ENCODE data around the gene NOA1.
"Not testable (repeated sequence)": the region's sequence is repeated elsewhere in the genome, so short reads cannot be mapped to it uniquely, and the experiment has no call there.

NOA1 gene

DNA sequence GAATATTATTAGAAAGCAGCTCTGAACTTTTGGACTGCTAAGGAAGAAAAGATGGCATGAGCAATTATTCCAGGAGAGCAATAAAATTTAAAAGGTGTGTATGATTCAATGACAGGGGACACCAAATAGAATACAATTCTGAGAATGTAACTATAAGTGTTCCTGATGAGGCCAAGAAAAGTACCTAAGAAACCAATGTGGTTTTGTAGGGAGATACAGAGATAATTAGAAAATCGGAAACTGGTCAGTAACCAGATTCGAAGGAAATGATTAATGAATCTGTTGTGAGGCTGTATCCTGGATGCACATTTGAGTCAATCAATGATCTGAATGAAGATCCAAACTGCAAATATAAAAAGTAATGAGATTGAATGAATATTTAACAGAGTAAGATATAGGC is 6.0 kb downstream of the NOA1 start:
- DNase-seq (ENCODE audit: insufficient read length, low spot score), result no peak
- TF ChIP-seq POU2F2 (IDR thresholded peaks at IDR 0.05; ENCODE audit: low read depth, low read length), result no peak
- FAIRE-seq, result no peak

DNA sequence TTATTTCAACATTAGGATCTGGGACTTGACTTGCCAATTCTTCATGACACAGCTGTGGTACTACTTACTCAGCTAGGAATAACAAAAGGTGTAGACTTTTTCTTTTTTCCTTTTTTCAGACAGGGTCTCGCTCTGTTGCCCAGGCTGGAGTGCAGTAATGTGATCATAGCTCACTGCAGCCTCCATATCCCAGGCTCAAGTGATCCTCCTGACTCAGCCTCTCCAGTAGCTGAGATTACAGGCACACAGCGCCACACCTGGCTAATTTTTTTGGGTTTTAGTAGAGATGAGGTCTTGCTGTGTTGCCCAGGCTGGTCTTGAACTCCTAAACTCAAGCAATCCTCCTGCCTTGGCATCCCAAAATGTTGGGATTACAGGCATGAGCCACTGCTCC is 16.3 kb downstream of the NOA1 start:
- TF ChIP-seq SPI1 (IDR thresholded peaks at IDR 0.05; ENCODE audit: low read depth, low read length) (no peak), POU2F2 (IDR thresholded peaks at IDR 0.05; ENCODE audit: low read depth, low read length) (no peak), TAF1 (IDR thresholded peaks at IDR 0.05; ENCODE audit: low read depth, low read length) (no peak), PAX5 (IDR thresholded peaks at IDR 0.05; ENCODE audit: insufficient read depth, low read length, severe bottlenecking) (no peak), POLR2AphosphoS5 (IDR thresholded peaks at IDR 0.05; ENCODE audit: low read depth, low read length) (no peak), POLR2A (IDR thresholded peaks at IDR 0.05; ENCODE audit: low read depth, low read length) (no peak)
- no peak for FAIRE-seq

DNA sequence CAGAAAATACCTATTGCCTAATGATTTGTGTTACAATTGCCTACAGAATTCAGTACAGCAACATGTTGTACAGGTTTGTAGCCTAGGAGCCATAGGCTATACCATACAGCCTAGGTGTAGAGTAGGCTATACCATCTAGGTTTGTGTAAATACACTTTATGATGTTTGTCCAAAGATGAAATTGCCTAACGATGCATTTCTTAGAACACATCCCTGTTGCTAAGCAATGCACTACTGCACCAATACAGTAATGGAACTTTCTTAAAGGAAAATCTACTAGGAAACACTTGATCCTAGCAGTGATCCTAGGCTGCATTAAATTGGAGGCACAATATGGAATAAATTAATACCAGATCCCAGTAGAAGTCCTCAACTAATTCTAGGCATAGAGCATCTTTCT is 18.3 kb downstream of the NOA1 start:
- DNase-seq (ENCODE audit: insufficient read length, low spot score), result no peak
- no peak for TF ChIP-seq PAX5 (IDR thresholded peaks at IDR 0.05; ENCODE audit: insufficient read depth, low read length, severe bottlenecking)
- TF ChIP-seq POU2F2 (IDR thresholded peaks at IDR 0.05; ENCODE audit: low read depth, low read length), result no peak
- no peak for TF ChIP-seq TAF1 (IDR thresholded peaks at IDR 0.05; ENCODE audit: low read depth, low read length)
- no peak for TF ChIP-seq POLR2AphosphoS5 (IDR thresholded peaks at IDR 0.05; ENCODE audit: low read depth, low read length)
- no peak for TF ChIP-seq SPI1 (IDR thresholded peaks at IDR 0.05; ENCODE audit: low read depth, low read length)
- TF ChIP-seq POLR2A (IDR thresholded peaks at IDR 0.05; ENCODE audit: low read depth, low read length), result no peak
- no peak for FAIRE-seq

More for the DNA sequence above, 16.3 kb downstream of the NOA1 start:
- no peak for DNase-seq (ENCODE audit: insufficient read length, low spot score)

DNA sequence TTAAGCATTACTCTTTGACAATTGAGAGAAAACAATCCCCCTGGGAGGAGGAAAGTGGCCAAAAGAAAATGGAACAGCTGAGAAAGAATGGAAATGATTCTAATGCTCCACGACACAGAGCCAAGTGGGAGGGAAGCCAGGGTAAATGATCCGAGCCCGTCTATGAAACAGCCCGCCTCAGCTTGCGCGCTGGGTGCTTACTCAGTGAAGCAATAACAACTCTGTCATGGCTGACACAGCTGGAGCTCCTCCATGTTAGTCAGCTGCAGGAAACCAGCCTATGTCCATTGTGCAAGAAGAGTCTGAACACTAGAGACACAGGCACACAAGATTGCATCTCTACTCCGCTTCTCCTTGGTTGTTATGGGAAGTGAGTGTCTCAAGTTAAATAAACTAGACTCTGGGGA is 19.3 kb downstream of the NOA1 start:
- DNase-seq (ENCODE audit: insufficient read length, low spot score) (no peak), FAIRE-seq (no peak)
- TF ChIP-seq POLR2AphosphoS5 (IDR thresholded peaks at IDR 0.05; ENCODE audit: low read depth, low read length) (no peak), POU2F2 (IDR thresholded peaks at IDR 0.05; ENCODE audit: low read depth, low read length) (no peak), POLR2A (IDR thresholded peaks at IDR 0.05; ENCODE audit: low read depth, low read length) (no peak), TAF1 (IDR thresholded peaks at IDR 0.05; ENCODE audit: low read depth, low read length) (no peak), PAX5 (IDR thresholded peaks at IDR 0.05; ENCODE audit: insufficient read depth, low read length, severe bottlenecking) (no peak), SPI1 (IDR thresholded peaks at IDR 0.05; ENCODE audit: low read depth, low read length) (no peak)

DNA sequence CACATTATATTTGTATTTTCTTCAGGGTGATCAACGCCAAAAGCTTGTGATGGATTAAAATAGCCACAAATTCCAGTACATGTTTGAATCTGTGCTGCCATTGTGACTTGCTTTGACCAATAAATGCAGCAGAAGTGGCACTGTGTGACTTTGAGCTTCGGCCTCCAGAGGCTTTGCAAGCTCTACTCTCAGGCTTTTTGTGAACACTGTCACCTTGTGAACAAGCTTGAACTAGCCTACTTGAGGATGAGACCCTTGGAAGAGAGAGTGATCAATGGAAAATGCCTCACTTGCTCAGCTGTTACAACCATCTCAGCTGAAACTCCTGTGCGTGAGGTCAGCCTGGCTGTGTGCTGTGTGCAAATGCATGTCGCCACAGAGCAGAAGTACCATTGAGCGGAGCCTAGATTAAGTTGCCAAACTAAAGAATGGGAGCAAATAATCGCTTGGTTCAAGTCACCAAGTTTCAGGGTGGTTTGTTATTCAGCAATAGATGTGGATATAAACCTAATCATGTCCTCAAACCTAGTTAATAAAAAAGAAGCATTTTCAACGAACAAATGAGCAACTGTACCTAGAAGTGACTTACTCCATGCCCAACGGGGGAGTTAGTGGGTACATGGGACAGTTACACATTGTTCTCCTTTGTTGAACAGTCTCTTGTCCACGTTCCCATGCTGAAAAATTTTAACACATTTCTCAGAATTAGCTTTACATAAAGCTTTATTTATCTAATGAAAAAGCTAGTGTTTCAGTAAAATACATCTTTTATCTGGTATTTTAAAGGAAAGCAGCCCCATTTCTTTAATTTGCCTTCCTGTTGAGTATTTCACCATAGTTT is 23.5 kb downstream of the NOA1 start:
- TF ChIP-seq POLR2AphosphoS5 (IDR thresholded peaks at IDR 0.05; ENCODE audit: low read depth, low read length) (no peak), PAX5 (IDR thresholded peaks at IDR 0.05; ENCODE audit: insufficient read depth, low read length, severe bottlenecking) (no peak), SPI1 (IDR thresholded peaks at IDR 0.05; ENCODE audit: low read depth, low read length) (no peak), POU2F2 (IDR thresholded peaks at IDR 0.05; ENCODE audit: low read depth, low read length) (no peak), POLR2A (IDR thresholded peaks at IDR 0.05; ENCODE audit: low read depth, low read length) (no peak), TAF1 (IDR thresholded peaks at IDR 0.05; ENCODE audit: low read depth, low read length) (no peak)
- no peak for DNase-seq (ENCODE audit: insufficient read length, low spot score)
- no peak for FAIRE-seq

DNA sequence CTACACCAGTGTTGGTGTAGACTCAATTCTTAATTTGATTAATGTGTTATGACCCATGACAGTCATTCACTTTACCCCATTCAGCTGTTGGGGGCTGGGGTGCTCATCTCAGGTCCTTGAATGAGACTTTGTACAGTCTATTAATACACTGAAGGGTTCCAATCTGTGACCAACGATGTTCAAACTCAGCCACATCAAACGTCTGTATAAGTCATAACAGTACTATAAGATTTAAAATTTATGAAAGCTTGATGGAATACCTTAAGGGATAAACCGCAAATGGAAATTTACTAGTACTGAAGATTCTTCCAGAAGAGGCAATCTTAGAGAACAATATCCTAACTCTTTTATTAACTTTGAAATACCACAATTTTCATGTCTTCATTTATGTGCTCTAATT is 36.0 kb downstream of the NOA1 start:
- TF ChIP-seq POU2F2 (IDR thresholded peaks at IDR 0.05; ENCODE audit: low read depth, low read length) (no peak), PAX5 (IDR thresholded peaks at IDR 0.05; ENCODE audit: insufficient read depth, low read length, severe bottlenecking) (no peak), SPI1 (IDR thresholded peaks at IDR 0.05; ENCODE audit: low read depth, low read length) (no peak), POLR2AphosphoS5 (IDR thresholded peaks at IDR 0.05; ENCODE audit: low read depth, low read length) (no peak), TAF1 (IDR thresholded peaks at IDR 0.05; ENCODE audit: low read depth, low read length) (no peak), POLR2A (IDR thresholded peaks at IDR 0.05; ENCODE audit: low read depth, low read length) (no peak)
- DNase-seq (ENCODE audit: insufficient read length, low spot score) (no peak), FAIRE-seq (no peak)

DNA sequence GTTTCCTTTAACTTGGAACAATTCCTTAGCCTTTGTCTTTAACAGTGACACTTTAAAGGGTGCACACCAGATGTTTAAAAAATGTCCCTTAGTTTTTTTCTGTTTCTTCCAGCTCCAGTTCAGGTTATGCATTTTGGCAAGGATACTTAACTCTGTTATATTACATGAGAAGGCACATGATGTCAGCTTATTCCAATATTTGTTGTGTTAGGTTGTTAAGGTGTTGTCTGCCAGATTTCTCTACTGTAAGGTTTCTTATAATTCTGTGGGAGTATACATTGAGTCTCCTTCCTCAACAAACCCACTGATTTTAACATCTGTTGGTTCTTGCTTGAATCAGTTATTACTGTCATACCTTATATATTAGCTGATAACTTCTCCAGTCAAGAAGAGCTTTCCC is 36.4 kb downstream of the NOA1 start:
- FAIRE-seq (no peak), DNase-seq (ENCODE audit: insufficient read length, low spot score) (no peak)
- TF ChIP-seq SPI1 (IDR thresholded peaks at IDR 0.05; ENCODE audit: low read depth, low read length) (no peak), TAF1 (IDR thresholded peaks at IDR 0.05; ENCODE audit: low read depth, low read length) (no peak), PAX5 (IDR thresholded peaks at IDR 0.05; ENCODE audit: insufficient read depth, low read length, severe bottlenecking) (no peak), POU2F2 (IDR thresholded peaks at IDR 0.05; ENCODE audit: low read depth, low read length) (no peak), POLR2A (IDR thresholded peaks at IDR 0.05; ENCODE audit: low read depth, low read length) (no peak), POLR2AphosphoS5 (IDR thresholded peaks at IDR 0.05; ENCODE audit: low read depth, low read length) (no peak)

DNA sequence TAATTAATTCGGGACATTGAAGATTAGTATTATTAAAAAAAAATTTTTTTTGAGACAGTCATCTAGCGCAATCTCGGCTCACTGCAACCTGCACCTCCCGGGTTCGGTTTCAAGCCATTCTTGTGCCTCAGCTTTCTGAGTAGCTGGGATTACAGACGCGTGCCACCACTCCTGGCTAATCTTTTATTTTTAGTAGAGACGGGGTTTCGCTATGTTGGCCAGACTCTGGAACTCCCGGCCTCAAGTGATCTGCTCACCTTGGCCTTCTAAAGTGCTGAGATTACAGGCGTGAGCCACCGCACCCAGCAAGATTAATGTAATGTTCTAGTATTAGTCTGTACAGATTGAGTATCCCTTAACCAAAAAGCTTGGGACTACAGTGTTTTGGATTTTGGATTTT is 37.0 kb downstream of the NOA1 start:
- TF ChIP-seq PAX5 (IDR thresholded peaks at IDR 0.05; ENCODE audit: insufficient read depth, low read length, severe bottlenecking) (no peak), SPI1 (IDR thresholded peaks at IDR 0.05; ENCODE audit: low read depth, low read length) (no peak), TAF1 (IDR thresholded peaks at IDR 0.05; ENCODE audit: low read depth, low read length) (no peak), POU2F2 (IDR thresholded peaks at IDR 0.05; ENCODE audit: low read depth, low read length) (no peak), POLR2A (IDR thresholded peaks at IDR 0.05; ENCODE audit: low read depth, low read length) (no peak), POLR2AphosphoS5 (IDR thresholded peaks at IDR 0.05; ENCODE audit: low read depth, low read length) (no peak)
- FAIRE-seq, result no peak
- DNase-seq (ENCODE audit: insufficient read length, low spot score), result no peak

DNA sequence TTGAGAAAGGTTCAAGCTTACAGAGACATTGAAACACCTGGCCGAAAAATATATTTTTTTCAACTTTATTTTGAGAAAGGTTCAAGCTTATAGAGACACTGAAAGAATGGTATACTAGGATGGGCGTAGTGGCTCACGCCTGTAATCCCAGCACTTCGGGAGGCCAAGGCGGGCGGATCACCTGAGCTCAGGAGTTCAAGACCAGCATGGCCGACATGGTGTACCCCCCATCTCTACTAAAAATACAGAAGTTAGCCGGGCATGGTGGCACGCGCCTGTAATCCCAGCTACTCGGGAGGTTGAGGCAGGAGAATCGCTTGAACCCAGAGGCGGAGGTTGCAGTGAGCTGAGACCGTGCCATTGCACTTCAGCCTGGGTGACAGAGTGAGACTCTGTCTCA is 37.6 kb downstream of the NOA1 start:
- not testable (repeated sequence) for FAIRE-seq; DNase-seq (ENCODE audit: insufficient read length, low spot score)

DNA sequence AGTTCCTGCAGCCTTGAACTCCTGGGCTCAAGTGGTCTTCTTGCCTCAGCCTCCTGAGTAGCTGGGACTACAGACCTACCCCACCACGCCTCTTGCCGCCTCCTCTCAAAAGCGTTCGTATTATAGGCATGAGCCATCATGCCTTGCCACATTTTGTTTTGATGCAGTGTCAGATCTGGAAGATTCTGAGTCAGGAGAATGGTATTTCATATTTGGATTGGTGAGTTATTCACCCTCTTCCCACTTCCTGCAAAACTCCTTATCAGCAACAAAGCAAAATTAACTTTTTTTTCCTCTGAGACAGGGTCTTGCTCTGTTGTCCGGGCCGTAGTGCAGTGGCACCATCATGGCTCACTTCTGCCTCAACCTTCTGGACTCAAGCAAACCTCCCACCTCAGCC is 40.1 kb downstream of the NOA1 start:
- no peak for DNase-seq (ENCODE audit: insufficient read length, low spot score)
- no peak for TF ChIP-seq POLR2A (IDR thresholded peaks at IDR 0.05; ENCODE audit: low read depth, low read length)
- TF ChIP-seq POU2F2 (IDR thresholded peaks at IDR 0.05; ENCODE audit: low read depth, low read length), result no peak
- TF ChIP-seq TAF1 (IDR thresholded peaks at IDR 0.05; ENCODE audit: low read depth, low read length), result no peak
- no peak for TF ChIP-seq POLR2AphosphoS5 (IDR thresholded peaks at IDR 0.05; ENCODE audit: low read depth, low read length)
- no peak for TF ChIP-seq PAX5 (IDR thresholded peaks at IDR 0.05; ENCODE audit: insufficient read depth, low read length, severe bottlenecking)
- no peak for FAIRE-seq
